HG03196 (cell line): ENCODE measurements around the gene GRHL3.

Experiments used
- ATAC-seq: cut with Tn5 transposase; IDR thresholded peaks from one replicate; pipeline ENCODE4 v1.9.1; 2021; ENCODE audit not compliant: unreplicated experiment

The GRHL3 gene

DNA sequence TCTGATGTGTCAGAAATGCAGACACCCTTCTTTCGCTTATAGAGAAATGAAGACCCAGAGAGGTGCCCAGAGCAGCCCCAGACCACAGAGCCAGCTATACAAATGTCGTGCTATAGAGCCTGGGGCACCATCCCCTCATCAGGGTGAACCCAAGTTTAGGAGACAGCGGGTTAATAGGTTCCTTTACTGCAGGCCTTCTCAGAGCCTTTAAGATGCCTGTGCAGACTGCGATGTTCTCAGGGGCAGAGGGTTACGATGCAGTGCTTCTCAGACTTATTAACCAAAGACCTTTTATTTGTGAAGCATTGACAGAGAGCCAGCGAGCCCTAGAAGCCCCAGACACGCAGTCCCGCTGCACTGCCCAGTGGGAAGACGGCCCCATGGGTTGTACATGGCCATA lies 47.5 kb downstream of the GRHL3 start:
- no peak for ATAC-seq

- no peak for ATAC-seq
Measured at GRCh38 chr1:24369199-24369598, 50.0 kb downstream of the GRHL3 start.

DNA sequence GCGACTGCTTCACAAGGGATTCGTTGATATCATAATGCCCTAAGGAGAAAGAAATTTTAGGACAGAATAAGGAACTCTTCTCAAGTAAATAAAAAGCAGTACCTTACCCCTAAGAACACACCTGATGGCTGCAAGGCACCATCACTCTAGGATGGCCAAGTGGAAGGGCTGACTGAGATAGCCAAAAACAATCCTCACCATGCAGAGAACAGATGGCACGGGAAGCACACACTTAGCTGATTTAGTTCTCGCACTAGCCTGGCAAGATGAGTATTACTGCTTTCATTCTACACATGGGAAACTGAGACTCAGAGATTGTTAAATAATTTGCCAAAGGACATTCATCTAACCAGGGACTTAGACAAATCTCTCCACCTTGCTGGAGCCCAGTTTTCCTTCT lies 50.6 kb downstream of the GRHL3 start:
- no peak for ATAC-seq

DNA sequence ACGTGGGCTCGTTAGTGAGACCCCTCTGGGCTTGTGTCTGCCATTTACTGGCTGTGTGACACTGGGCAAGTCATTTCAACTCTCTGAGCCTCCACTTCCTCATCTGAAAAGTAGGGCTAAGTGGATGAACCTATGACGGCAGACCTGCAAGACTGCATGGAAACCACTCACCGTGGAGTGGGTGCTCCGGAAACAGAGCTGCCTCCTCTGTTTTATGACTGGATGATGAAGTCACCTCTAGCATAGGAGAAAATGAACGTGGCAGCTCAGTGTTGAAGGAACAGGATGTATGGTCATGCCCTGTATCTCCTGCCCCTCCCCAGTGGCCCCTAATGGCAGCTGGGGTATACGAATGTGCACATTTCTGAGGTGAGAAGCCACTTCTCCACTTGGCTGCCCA lies 53.9 kb downstream of the GRHL3 start:
- ATAC-seq, result no peak

GRCh38 chr1:24373710-24374109 lies 54.6 kb downstream of the GRHL3 start:
- ATAC-seq, result no peak

DNA sequence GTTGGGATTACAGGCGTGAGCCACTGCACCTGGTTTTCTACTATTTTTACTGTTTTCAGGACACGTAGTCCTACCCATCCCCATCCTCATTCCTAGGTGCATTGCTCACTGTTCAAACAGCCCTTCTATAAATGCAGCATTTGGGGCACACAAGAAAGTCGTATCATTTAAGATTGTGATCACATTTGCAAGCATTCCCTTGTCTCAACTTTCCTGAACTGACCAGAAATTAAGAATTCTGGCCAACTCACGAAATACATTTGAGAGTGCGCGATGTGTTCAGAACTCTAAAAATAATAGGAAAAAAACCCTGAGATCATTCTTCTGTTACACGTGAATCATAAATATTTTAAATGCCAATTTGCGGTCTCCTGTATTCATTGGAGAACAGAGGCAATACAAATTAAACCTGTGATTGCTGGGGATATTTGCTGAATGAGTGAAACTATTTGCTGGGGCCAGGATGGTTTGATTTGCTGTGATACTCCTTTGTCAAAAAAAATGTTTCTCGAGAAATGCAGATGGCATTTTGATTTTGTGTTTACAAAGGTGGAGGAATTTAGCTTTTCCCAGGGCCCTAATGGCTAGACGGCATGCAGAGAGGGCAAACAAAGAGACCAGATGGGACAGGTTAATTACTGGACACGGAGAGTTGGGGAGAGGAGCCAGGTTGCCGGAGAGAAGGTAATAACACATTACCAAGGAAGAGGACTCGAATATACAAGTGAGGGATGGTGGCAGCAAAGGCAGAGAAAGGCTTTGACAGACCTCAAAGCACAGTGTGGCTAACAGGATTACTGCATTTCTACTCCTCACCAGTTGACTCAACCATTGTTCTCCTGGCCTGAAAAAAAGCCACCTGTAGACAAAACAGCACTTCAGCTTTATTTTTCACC lies 56.0 kb downstream of the GRHL3 start:
- no peak for ATAC-seq

GRCh38 chr1:24379733-24380315 lies 60.7 kb downstream of the GRHL3 start:
- ATAC-seq, result no peak

DNA sequence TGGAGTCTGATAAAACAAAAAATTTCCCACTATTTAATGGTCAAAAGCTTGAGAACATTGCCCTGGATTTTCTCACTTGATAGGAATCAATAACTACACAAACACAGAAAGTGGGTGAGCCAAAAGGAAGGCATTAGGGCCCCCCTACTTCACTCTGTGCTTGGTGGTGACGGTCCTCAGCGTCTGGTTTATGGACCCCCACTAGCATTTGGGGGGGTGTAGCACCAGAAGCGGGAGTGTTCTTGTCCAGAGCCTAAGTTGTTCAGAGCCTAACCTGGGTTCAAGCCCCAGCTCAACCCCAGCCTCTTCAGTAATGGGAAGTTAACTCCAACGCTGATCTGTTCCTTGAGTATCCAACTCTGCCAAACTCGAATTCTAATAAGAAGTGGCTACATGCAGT lies 61.4 kb downstream of the GRHL3 start:
- no peak for ATAC-seq

- ATAC-seq, result no peak
Measured at GRCh38 chr1:24381256-24381655, 62.1 kb downstream of the GRHL3 start.

- ATAC-seq, result no peak
Measured at GRCh38 chr1:24382165-24382577, 63.0 kb downstream of the GRHL3 start.

DNA sequence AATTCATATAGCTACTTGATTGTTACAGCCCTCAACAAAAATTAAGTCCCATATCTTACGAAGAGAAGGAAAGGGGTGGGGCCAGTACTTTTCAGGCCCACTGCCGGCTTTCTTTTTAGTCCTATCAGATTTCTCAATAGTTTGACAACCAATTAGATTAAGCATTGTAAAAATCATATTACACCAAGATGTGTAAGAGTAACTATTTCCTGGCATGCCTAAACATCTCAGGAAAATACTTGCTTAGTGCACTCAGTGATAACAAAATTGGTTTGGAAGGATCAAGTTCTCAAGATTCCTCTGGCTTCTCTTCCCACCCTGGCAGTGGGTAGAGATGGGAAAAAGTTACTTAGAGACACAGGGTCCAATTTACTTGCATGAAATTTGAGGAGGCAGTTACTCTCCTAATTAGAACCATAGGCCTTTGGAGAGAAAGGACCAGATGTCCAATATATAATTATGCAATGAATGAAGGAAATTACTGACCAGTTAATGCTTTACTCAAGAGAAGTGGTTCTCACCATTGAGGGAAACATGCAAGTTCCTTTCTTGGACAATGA lies 64.3 kb downstream of the GRHL3 start:
- no peak for ATAC-seq

DNA sequence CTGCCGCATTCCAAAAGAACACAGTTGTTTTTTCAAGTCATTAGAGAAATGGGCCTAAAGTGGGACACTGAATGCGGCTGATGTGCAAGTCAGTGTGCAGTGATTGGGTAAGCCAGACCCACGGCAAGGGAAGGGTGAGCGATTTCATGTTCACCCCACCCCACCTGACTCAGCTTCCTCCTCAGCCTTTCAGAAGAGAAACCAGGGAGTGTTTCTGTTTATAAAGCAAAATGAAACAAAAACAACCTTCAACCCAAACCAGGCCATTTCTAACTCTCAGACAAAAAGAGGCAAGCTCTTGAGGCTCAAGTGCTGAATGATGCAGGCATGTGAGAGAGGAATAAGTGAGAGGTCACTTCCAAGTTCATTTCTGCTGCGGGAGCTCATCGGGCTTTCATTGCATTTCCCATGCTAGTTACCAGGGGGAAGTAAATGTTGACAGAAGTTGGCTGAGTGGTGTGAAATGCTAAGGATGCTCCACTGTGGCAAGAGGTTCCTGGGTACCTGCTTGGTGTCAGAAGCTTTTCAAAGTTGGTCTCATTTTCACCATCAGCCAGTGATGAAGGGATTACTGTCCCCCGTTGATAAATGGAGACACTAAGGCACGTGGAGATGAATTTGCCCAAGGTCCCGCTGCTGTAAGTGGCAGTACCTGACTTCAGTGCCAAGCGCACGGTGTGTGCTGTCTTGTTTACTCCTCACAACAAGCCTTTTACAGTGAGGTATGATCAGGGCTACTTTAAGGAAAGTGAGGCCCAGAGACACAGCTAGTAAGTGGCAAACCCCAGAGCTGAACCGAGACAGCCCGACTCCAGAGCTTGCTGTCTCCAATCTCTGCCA lies 65.3 kb downstream of the GRHL3 start:
- ATAC-seq, result peak; percentile 49

DNA sequence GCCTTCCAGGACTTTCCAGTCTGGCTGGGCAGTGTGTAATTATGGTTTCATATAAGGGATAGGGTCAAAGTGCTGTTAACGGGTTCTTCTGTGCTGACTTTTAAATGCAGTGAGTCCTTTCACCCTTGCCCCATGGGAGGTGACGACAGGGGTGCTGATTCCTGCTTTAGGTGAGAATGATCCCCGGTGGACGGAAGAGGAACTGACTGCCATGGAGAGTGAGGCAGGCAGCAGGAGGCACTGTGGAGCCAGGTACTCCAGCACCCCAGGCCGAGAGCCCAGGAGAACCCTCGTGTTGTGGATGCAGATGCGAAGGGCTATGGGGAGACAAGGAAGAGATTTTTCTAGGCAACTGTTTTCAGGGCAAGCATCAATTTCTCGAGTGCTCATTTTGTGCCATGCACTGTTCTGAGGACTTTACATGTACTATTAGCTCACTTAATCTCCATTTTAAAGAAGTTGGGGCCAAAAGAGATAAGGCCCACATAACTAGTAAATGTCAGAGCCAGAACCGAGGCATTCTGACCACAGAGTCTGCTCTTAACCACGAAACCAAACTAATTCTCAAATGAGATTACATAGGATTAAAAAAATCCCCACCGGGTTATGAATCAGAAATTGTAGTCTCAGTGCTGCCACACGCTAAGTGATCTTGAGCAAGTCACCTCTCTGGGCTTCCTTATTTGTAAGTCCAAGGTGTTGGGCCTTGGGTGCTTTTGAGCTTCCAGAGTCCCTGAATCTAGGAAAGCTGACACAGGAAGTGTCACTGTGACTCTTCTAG lies 66.2 kb downstream of the GRHL3 start:
- no peak for ATAC-seq

DNA sequence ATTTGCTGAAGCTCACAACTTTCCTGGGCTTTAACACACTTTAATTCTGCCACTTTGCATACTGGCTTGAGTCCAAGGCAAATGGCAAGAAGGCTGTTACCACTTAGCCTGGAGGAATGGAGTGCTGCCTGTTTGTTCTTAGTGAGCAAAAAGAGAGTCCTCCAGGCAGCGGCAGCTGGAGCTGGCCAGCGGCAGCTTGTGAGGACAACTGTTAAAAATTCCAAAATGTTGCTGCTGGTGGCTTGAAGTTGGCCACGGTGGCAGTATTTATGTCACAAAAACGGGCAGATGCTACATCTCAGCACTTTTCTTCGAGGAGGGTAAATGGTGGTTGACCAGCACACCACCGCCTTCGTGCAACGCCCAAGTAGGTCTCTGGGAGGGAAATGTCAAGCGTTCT lies 67.1 kb downstream of the GRHL3 start:
- no peak for ATAC-seq

DNA sequence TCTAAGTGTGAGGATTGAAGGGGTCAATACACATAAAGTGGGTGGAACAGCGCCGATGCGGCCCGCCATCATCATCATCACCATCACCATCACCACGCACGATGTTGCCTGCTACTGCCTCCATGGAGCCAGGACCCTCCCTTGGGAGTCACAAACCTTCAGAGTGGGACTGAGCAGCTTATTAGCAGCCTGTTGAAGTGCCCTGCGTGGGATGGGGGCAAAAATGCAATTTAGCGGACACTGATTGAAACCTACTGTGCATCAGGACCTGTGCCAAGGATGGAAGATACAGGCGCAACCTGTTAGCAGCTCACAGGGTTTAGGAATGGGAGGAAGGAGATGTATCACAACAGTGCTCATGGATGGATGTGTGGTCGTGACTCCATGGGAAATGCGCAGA lies 67.8 kb downstream of the GRHL3 start:
- ATAC-seq, result no peak

- ATAC-seq, result no peak
Measured at GRCh38 chr1:24387636-24388175, 68.5 kb downstream of the GRHL3 start.

GRCh38 chr1:24388331-24388885 lies 69.3 kb downstream of the GRHL3 start:
- no peak for ATAC-seq

DNA sequence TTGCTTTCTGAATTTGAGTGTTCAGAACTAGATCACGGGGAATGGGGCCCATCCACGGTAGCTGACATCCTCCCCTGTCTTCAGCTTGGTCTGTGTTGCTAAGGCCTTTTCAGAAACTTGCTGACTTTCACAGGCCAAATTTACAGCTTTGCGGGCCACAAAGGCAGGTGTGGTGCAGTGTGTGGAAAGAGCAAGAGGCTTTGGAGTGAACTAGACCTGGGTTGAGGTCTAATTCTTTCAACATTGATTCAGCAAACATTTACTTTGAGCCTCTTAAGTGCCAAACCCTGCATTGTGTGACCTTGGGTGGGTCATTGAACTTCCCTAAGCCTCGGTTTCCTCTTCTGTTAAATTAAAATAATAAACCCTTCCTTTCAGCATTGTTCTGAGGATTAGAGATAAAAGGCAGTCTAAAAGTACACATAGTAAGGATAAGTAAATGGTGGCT lies 70.1 kb downstream of the GRHL3 start:
- no peak for ATAC-seq

- ATAC-seq, result peak; percentile 54
Measured at GRCh38 chr1:24390924-24391782, 72.0 kb downstream of the GRHL3 start.
